ENCODE measurements around the gene GSG1.
"Not testable (repeated sequence)": the region's sequence is repeated elsewhere in the genome, so short reads cannot be mapped to it uniquely, and the experiment has no call there.

Gene GSG1

GRCh38 chr12:13093191-13093847 lies 10.1 kb downstream of the GSG1 start:
- DNase-seq: no peak
- Histone ChIP-seq H3K27ac (ENCODE audit: insufficient read depth, low read length, poor library complexity, severe bottlenecking) (no peak overlapping the region), H3K27me3 (replicated peaks; ENCODE audit: control insufficient read depth, insufficient read depth, low read length, poor library complexity, severe bottlenecking) (no peaks in the 10 kb centered on the region)

GRCh38 chr12:13091832-13092231 lies 11.6 kb downstream of the GSG1 start:
- Histone ChIP-seq H3K4me3 (ENCODE audit: insufficient read depth, low read depth, low read length, poor library complexity, severe bottlenecking) (no peak overlapping the region), H3K36me3 (ENCODE audit: control insufficient read depth, insufficient read depth, low read length) (no peaks in the 10 kb centered on the region), H3K9me3 (ENCODE audit: control insufficient read depth, low read length) (no peaks in the 10 kb centered on the region), H3K27ac (ENCODE audit: insufficient read depth, low read length, poor library complexity, severe bottlenecking) (no peak overlapping the region), H3K27me3 (replicated peaks; ENCODE audit: control insufficient read depth, insufficient read depth, low read length, poor library complexity, severe bottlenecking) (no peaks in the 10 kb centered on the region), H3K4me1 (ENCODE audit: control insufficient read depth, insufficient read depth, low read length, poor library complexity, severe bottlenecking) (no peaks in the 10 kb centered on the region)
- DNase-seq: no peak

More at GRCh38 chr12:13093191-13093847, 10.1 kb downstream of the GSG1 start:
- H3K9me3 ChIP-seq (ENCODE audit: control insufficient read depth, low read length): no peaks in the 10 kb centered on the region
- H3K36me3 ChIP-seq (ENCODE audit: control insufficient read depth, insufficient read depth, low read length): no peaks in the 10 kb centered on the region
- peaks cover 2% of the 10 kb centered on the region for H3K4me1 ChIP-seq (ENCODE audit: control insufficient read depth, insufficient read depth, low read length, poor library complexity, severe bottlenecking)
- H3K4me3 ChIP-seq (ENCODE audit: insufficient read depth, low read depth, low read length, poor library complexity, severe bottlenecking): no peak overlapping the region

GRCh38 chr12:13090054-13090453 lies 13.4 kb downstream of the GSG1 start:
- Histone ChIP-seq H3K4me3 (ENCODE audit: insufficient read depth, low read depth, low read length, poor library complexity, severe bottlenecking) (no peak overlapping the region), H3K9me3 (ENCODE audit: control insufficient read depth, low read length) (no peaks in the 10 kb centered on the region), H3K27ac (ENCODE audit: insufficient read depth, low read length, poor library complexity, severe bottlenecking) (no peak overlapping the region), H3K36me3 (ENCODE audit: control insufficient read depth, insufficient read depth, low read length) (no peaks in the 10 kb centered on the region), H3K27me3 (replicated peaks; ENCODE audit: control insufficient read depth, insufficient read depth, low read length, poor library complexity, severe bottlenecking) (no peaks in the 10 kb centered on the region), H3K4me1 (ENCODE audit: control insufficient read depth, insufficient read depth, low read length, poor library complexity, severe bottlenecking) (no peaks in the 10 kb centered on the region)
- DNase-seq: no peak

- Histone ChIP-seq H3K4me1 (ENCODE audit: control insufficient read depth, insufficient read depth, low read length, poor library complexity, severe bottlenecking) (no peaks in the 10 kb centered on the region), H3K9me3 (ENCODE audit: control insufficient read depth, low read length) (no peaks in the 10 kb centered on the region), H3K4me3 (ENCODE audit: insufficient read depth, low read depth, low read length, poor library complexity, severe bottlenecking) (no peak overlapping the region), H3K36me3 (ENCODE audit: control insufficient read depth, insufficient read depth, low read length) (no peaks in the 10 kb centered on the region), H3K27ac (ENCODE audit: insufficient read depth, low read length, poor library complexity, severe bottlenecking) (no peak overlapping the region), H3K27me3 (replicated peaks; ENCODE audit: control insufficient read depth, insufficient read depth, low read length, poor library complexity, severe bottlenecking) (no peaks in the 10 kb centered on the region)
- DNase-seq: no peak
Measured at GRCh38 chr12:13088496-13088895, 15.0 kb downstream of the GSG1 start.

- Histone ChIP-seq H3K9me3 (ENCODE audit: control insufficient read depth, low read length) (no peaks in the 10 kb centered on the region), H3K36me3 (ENCODE audit: control insufficient read depth, insufficient read depth, low read length) (no peaks in the 10 kb centered on the region), H3K4me1 (ENCODE audit: control insufficient read depth, insufficient read depth, low read length, poor library complexity, severe bottlenecking) (no peaks in the 10 kb centered on the region), H3K4me3 (ENCODE audit: insufficient read depth, low read depth, low read length, poor library complexity, severe bottlenecking) (no peak overlapping the region), H3K27ac (ENCODE audit: insufficient read depth, low read length, poor library complexity, severe bottlenecking) (no peak overlapping the region), H3K27me3 (replicated peaks; ENCODE audit: control insufficient read depth, insufficient read depth, low read length, poor library complexity, severe bottlenecking) (no peaks in the 10 kb centered on the region)
- DNase-seq: no peak
Measured at GRCh38 chr12:13087766-13088165, 15.7 kb downstream of the GSG1 start.

- no peak overlapping the region for H3K27ac ChIP-seq (ENCODE audit: insufficient read depth, low read length, poor library complexity, severe bottlenecking)
- no peak overlapping the region for H3K4me3 ChIP-seq (ENCODE audit: insufficient read depth, low read depth, low read length, poor library complexity, severe bottlenecking)
- H3K27me3 ChIP-seq (replicated peaks; ENCODE audit: control insufficient read depth, insufficient read depth, low read length, poor library complexity, severe bottlenecking): no peaks in the 10 kb centered on the region
- no peak for DNase-seq
- no peaks in the 10 kb centered on the region for H3K9me3 ChIP-seq (ENCODE audit: control insufficient read depth, low read length)
- H3K4me1 ChIP-seq (ENCODE audit: control insufficient read depth, insufficient read depth, low read length, poor library complexity, severe bottlenecking): no peaks in the 10 kb centered on the region
- H3K36me3 ChIP-seq (ENCODE audit: control insufficient read depth, insufficient read depth, low read length): no peaks in the 10 kb centered on the region
Measured at GRCh38 chr12:13085968-13086686, 17.3 kb downstream of the GSG1 start.

- H3K9me3 ChIP-seq (ENCODE audit: control insufficient read depth, low read length): no peaks in the 10 kb centered on the region
- H3K27me3 ChIP-seq (replicated peaks; ENCODE audit: control insufficient read depth, insufficient read depth, low read length, poor library complexity, severe bottlenecking): no peaks in the 10 kb centered on the region
- no peak overlapping the region for H3K27ac ChIP-seq (ENCODE audit: insufficient read depth, low read length, poor library complexity, severe bottlenecking)
- no peak overlapping the region for H3K4me3 ChIP-seq (ENCODE audit: insufficient read depth, low read depth, low read length, poor library complexity, severe bottlenecking)
- H3K4me1 ChIP-seq (ENCODE audit: control insufficient read depth, insufficient read depth, low read length, poor library complexity, severe bottlenecking): no peaks in the 10 kb centered on the region
- DNase-seq: no peak
- H3K36me3 ChIP-seq (ENCODE audit: control insufficient read depth, insufficient read depth, low read length): no peaks in the 10 kb centered on the region
Measured at GRCh38 chr12:13084898-13085640, 18.4 kb downstream of the GSG1 start.

- not testable (repeated sequence) for H3K4me1 ChIP-seq (ENCODE audit: control insufficient read depth, insufficient read depth, low read length, poor library complexity, severe bottlenecking); H3K27ac ChIP-seq (ENCODE audit: insufficient read depth, low read length, poor library complexity, severe bottlenecking); H3K9me3 ChIP-seq (ENCODE audit: control insufficient read depth, low read length); DNase-seq; H3K36me3 ChIP-seq (ENCODE audit: control insufficient read depth, insufficient read depth, low read length); H3K27me3 ChIP-seq (replicated peaks; ENCODE audit: control insufficient read depth, insufficient read depth, low read length, poor library complexity, severe bottlenecking); H3K4me3 ChIP-seq (ENCODE audit: insufficient read depth, low read depth, low read length, poor library complexity, severe bottlenecking)
Measured at GRCh38 chr12:13083638-13084037, 19.8 kb downstream of the GSG1 start.

GRCh38 chr12:13082861-13083260 lies 20.6 kb downstream of the GSG1 start:
- no peak overlapping the region for H3K4me3 ChIP-seq (ENCODE audit: insufficient read depth, low read depth, low read length, poor library complexity, severe bottlenecking)
- no peaks in the 10 kb centered on the region for H3K9me3 ChIP-seq (ENCODE audit: control insufficient read depth, low read length)
- H3K36me3 ChIP-seq (ENCODE audit: control insufficient read depth, insufficient read depth, low read length): no peaks in the 10 kb centered on the region
- no peaks in the 10 kb centered on the region for H3K4me1 ChIP-seq (ENCODE audit: control insufficient read depth, insufficient read depth, low read length, poor library complexity, severe bottlenecking)
- no peak for DNase-seq
- H3K27ac ChIP-seq (ENCODE audit: insufficient read depth, low read length, poor library complexity, severe bottlenecking): no peak overlapping the region
- H3K27me3 ChIP-seq (replicated peaks; ENCODE audit: control insufficient read depth, insufficient read depth, low read length, poor library complexity, severe bottlenecking): no peaks in the 10 kb centered on the region

- Histone ChIP-seq H3K36me3 (ENCODE audit: control insufficient read depth, insufficient read depth, low read length) (no peaks in the 10 kb centered on the region), H3K4me3 (ENCODE audit: insufficient read depth, low read depth, low read length, poor library complexity, severe bottlenecking) (no peak overlapping the region), H3K4me1 (ENCODE audit: control insufficient read depth, insufficient read depth, low read length, poor library complexity, severe bottlenecking) (no peaks in the 10 kb centered on the region), H3K9me3 (ENCODE audit: control insufficient read depth, low read length) (no peaks in the 10 kb centered on the region), H3K27me3 (replicated peaks; ENCODE audit: control insufficient read depth, insufficient read depth, low read length, poor library complexity, severe bottlenecking) (no peaks in the 10 kb centered on the region), H3K27ac (ENCODE audit: insufficient read depth, low read length, poor library complexity, severe bottlenecking) (no peak overlapping the region)
- no peak for DNase-seq
Measured at GRCh38 chr12:13080266-13080665, 23.2 kb downstream of the GSG1 start.
